OCI-LY1 (cell line): ENCODE data around the gene CASZ1.

Experiments used
- H2AFZ ChIP-seq: fragments of 200-600 bp; sonication (generic), shearing (Covaris generic); 2 replicates; pipeline ENCODE4 v1.6.0; 2014; ENCODE audit warnings: antibody characterized with exemption, mild to moderate bottlenecking, low read length
- H3F3A ChIP-seq: fragments of 200-600 bp; sonication (generic), shearing (Covaris generic); 2 replicates; pipeline ENCODE4 v1.6.0; 2014; ENCODE audit warnings: mild to moderate bottlenecking, antibody characterized with exemption, low read length, moderate library complexity; ENCODE audit not compliant: insufficient read depth
- H3K27ac ChIP-seq: fragments of 200-600 bp; sonication (generic); 2 replicates; pipeline ENCODE4 v1.5.1; 2014; ENCODE audit warnings: low read length, mixed run types, mild to moderate bottlenecking, low read depth; ENCODE audit not compliant: poor library complexity, severe bottlenecking
- H3K27me3 ChIP-seq: fragments of 200-600 bp; sonication (generic); 2 replicates; pipeline ENCODE4 v1.6.0; 2014; ENCODE audit warnings: antibody characterized with exemption, mild to moderate bottlenecking, low read length, moderate library complexity; ENCODE audit not compliant: insufficient read depth
- H3K36me3 ChIP-seq: fragments of 200-600 bp; sonication (generic); 2 replicates; pipeline ENCODE4 v1.6.1; 2014; ENCODE audit warnings: mild to moderate bottlenecking, antibody characterized with exemption, low read length, moderate library complexity, mixed read lengths; ENCODE audit not compliant: insufficient read depth
- H3K4me1 ChIP-seq: fragments of 200-600 bp; sonication (generic); 2 replicates; pipeline ENCODE4 v1.5.1; 2014; ENCODE audit warnings: mild to moderate bottlenecking, low read length, moderate library complexity; ENCODE audit not compliant: insufficient read depth, severe bottlenecking
- H3K4me2 ChIP-seq: fragments of 200-600 bp; sonication (generic), shearing (Covaris generic); 2 replicates; pipeline ENCODE4 v1.6.1; 2014; ENCODE audit warnings: low read length
- H3K4me3 ChIP-seq: fragments of 200-600 bp; sonication (generic); 2 replicates; pipeline ENCODE4 v1.5.1; 2014; ENCODE audit warnings: low read length, low read depth, mild to moderate bottlenecking, mixed read lengths; ENCODE audit not compliant: poor library complexity, severe bottlenecking
- H3K79me2 ChIP-seq: fragments of 200-600 bp; shearing (Covaris generic); 2 replicates; pipeline ENCODE4 v1.6.1; 2016; ENCODE audit warnings: mixed run types, low read length, mixed read lengths; ENCODE audit not compliant: insufficient read depth
- H3K9ac ChIP-seq: fragments of 200-600 bp; sonication (generic), shearing (Covaris generic); 2 replicates; pipeline ENCODE4 v1.6.1; 2014; ENCODE audit warnings: mild to moderate bottlenecking, low read length, mixed read lengths
- H3K9me2 ChIP-seq: fragments of 200-600 bp; sonication (generic), shearing (Covaris generic); 2 replicates; pipeline ENCODE4 v1.6.1; 2014; ENCODE audit warnings: low read depth, mild to moderate bottlenecking, low read length, mixed read lengths
- H3K9me3 ChIP-seq: fragments of 200-600 bp; shearing (Covaris generic); 2 replicates; pipeline ENCODE4 v1.6.1; 2014; ENCODE audit warnings: low read length, mixed read lengths
- H4K20me1 ChIP-seq: fragments of 200-600 bp; sonication (generic), shearing (Covaris generic); 2 replicates; pipeline ENCODE4 v1.6.0; 2016; ENCODE audit warnings: mild to moderate bottlenecking, low read length; ENCODE audit not compliant: insufficient read depth
- CTCF ChIP-seq: fragments of 200-600 bp; sonication (generic), shearing (Covaris generic); IDR thresholded peaks from 2 replicates; pipeline ENCODE4 v1.5.1; 2017; ENCODE audit warnings: mild to moderate bottlenecking, antibody characterized with exemption, low read length, moderate library complexity, mixed read lengths
- EZH2 ChIP-seq: fragments of 200-600 bp; sonication (generic), shearing (Covaris generic); IDR thresholded peaks from 2 replicates; pipeline ENCODE4 v1.8.0; 2017; ENCODE audit warnings: borderline replicate concordance, mixed run types, mild to moderate bottlenecking, antibody characterized with exemption, low read length, moderate library complexity, mixed read lengths

CASZ1 gene

DNA sequence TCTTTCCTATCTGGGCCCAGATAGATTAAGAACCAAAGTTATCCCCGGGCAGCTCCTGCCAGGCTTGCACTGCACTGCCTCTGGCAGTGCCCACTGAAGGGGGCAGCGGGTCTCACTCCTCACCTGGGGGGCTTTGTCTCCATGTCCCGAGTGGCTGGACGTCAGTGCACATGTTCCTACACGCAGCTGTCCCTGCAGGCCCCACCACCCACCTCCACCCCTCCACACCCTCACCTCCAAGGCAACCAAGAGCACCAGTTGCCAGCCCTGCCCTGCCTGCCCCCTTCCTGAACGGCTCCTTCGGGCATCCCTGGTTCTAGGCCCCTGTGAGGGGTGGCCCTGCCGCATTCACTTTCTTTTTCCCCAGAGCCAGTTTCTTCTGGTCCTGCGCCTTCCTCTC is 174.5 kb downstream of the CASZ1 start:
- H4K20me1 ChIP-seq, result no peaks in the 10 kb centered on the region
- no peak overlapping the region for H3K4me2 ChIP-seq
- no peak overlapping the region for H3K4me3 ChIP-seq
- H3K27me3 ChIP-seq, result no peaks in the 10 kb centered on the region
- no peak overlapping the region for H3K9ac ChIP-seq
- H3F3A ChIP-seq, result no peaks in the 10 kb centered on the region
- no peak overlapping the region for H2AFZ ChIP-seq
- H3K36me3 ChIP-seq, result no peaks in the 10 kb centered on the region
- no peak for TF ChIP-seq CTCF
- TF ChIP-seq EZH2, result no peak
- no peaks in the 10 kb centered on the region for H3K4me1 ChIP-seq
- no peaks in the 10 kb centered on the region for H3K79me2 ChIP-seq
- H3K27ac ChIP-seq, result no peak overlapping the region
- H3K9me2 ChIP-seq, result no peaks in the 10 kb centered on the region
- no peaks in the 10 kb centered on the region for H3K9me3 ChIP-seq

DNA sequence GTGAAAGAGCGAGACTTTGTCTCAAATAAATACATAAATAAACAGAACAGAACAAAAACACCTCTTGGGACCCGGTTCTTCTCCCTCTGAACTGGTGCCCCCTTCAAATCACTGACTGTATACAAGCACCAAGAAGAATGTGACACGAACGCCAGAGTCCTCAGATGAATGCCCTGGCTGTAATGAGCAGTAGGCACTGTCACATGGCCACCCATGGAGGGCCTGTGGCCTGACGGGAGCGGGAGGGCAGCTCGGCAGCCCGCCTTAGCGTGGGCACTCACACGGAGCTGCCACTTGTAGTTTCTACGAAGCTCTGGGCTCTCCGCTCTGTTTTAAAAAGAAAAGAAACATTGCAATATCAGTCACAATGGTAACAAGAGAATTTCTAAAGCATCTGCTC is 175.7 kb downstream of the CASZ1 start:
- no peaks in the 10 kb centered on the region for H3K9me2 ChIP-seq
- no peak overlapping the region for H3K4me3 ChIP-seq
- no peak overlapping the region for H3K9ac ChIP-seq
- no peaks in the 10 kb centered on the region for H3K4me1 ChIP-seq
- no peaks in the 10 kb centered on the region for H3K79me2 ChIP-seq
- no peaks in the 10 kb centered on the region for H3K36me3 ChIP-seq
- no peaks in the 10 kb centered on the region for H3K9me3 ChIP-seq
- no peak for TF ChIP-seq EZH2
- no peak for TF ChIP-seq CTCF
- no peak overlapping the region for H3K4me2 ChIP-seq
- no peak overlapping the region for H3K27ac ChIP-seq
- no peaks in the 10 kb centered on the region for H3K27me3 ChIP-seq
- no peak overlapping the region for H2AFZ ChIP-seq
- H4K20me1 ChIP-seq, result no peaks in the 10 kb centered on the region
- H3F3A ChIP-seq, result no peaks in the 10 kb centered on the region

- H3K27me3 ChIP-seq, result no peaks in the 10 kb centered on the region
- H3K9me3 ChIP-seq, result no peaks in the 10 kb centered on the region
- H3K36me3 ChIP-seq, result no peaks in the 10 kb centered on the region
- H3K9me2 ChIP-seq, result no peaks in the 10 kb centered on the region
- H3K9ac ChIP-seq, result no peak overlapping the region
- no peak overlapping the region for H3K4me3 ChIP-seq
- H3K4me2 ChIP-seq, result no peak overlapping the region
- no peaks in the 10 kb centered on the region for H3K4me1 ChIP-seq
- no peak for TF ChIP-seq EZH2
- TF ChIP-seq CTCF, result no peak
- no peak overlapping the region for H2AFZ ChIP-seq
- no peaks in the 10 kb centered on the region for H4K20me1 ChIP-seq
- no peak overlapping the region for H3K27ac ChIP-seq
- no peaks in the 10 kb centered on the region for H3F3A ChIP-seq
- H3K79me2 ChIP-seq, result no peaks in the 10 kb centered on the region
Measured at GRCh38 chr1:10617931-10618885, 178.2 kb downstream of the CASZ1 start.
